B cell (primary cell): Measurements from ENCODE around the gene TAF8.

ENCODE experiments used
- CTCF ChIP-seq: fragments of 200-600 bp; IDR thresholded peaks from one replicate; pipeline ENCODE4 v1.8.0; 2022; ENCODE audit warnings: antibody characterized with exemption, mild to moderate bottlenecking
- EZH2 ChIP-seq: IDR thresholded peaks from 2 replicates; pipeline ENCODE4 v1.6.1; 2012; ENCODE audit warnings: borderline replicate concordance, low read depth, mild to moderate bottlenecking, moderate library complexity, low read length; ENCODE audit not compliant: insufficient read depth, poor library complexity, severe bottlenecking

GRCh38 chr6:42120895-42121865 is 70.9 kb downstream of the TAF8 start:
- TF ChIP-seq CTCF, result no peak
- no peak for TF ChIP-seq EZH2
